Iris pigment epithelial cell (primary cell): Measurements from ENCODE around the gene NTM.
"Not testable (repeated sequence)": the region's sequence is repeated elsewhere in the genome, so short reads cannot be mapped to it uniquely, and the experiment has no call there.

Experiments
- DNase-seq: peaks from one replicate; pipeline ENCODE4 v3.0.0-alpha.2; 2011; ENCODE audit warnings: low read depth

The NTM gene

DNA sequence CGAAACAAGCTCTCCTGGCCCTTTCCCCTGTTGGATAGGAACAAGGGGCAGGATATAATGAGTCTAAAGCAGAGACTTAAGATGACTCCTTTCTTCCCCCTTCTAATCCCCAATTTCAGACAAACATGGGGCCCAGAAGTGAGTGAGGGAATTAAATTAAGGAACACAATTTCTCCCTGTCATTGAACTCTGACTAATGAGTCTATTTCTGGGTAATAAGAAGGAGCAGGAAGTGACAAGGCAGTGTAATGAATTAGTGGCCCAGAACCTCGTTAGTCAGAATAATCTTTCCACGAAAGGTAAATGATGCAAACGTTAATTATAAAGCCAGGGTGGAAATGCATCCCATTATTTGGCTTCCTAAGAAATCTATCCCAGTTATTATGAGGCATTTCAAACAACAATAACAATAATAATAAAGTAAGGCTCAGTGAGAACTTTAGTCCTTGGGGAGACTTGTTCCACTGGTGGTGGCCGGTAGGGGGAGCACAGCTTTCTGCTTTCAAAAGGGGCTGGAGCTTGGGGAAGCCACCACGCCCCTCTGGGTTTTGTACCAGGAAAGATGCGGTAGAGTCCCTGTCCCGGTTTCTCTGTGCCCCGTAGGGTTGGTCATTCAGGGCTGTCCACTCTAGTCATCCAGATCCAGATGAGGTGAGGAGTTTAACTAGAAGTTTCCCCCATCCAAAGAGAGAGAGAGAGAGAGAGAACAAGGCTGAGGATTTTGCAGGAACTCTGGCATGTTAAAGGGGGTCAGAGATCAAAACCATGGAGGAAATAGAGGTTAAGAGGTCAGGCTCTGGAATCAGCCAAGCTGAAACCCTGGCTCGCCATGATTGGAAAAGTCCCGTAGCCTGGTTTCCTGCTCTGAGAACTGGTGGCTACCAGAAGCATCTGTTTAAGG lies 298.3 kb downstream of the NTM start:
- DNase-seq = peak; percentile 55

DNA sequence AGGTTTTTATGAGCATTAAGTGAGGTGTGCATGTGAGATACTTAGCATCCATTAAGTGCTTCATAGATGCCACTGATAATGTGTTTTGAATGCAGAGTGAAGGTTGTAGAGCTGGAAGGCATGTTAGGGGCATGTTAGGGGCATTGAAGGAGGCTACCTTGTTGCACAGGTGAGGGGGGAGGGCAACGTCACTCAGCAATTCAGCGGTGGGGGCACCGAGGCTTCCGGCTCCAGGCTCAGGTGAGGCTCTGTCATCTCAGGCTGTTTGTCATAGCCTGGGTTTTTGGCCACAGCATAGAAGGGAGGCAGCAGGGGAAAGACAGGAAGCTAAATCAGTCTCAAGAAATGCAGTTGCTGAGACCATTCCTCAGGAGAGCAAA lies 299.0 kb downstream of the NTM start:
- DNase-seq = no peak

DNA sequence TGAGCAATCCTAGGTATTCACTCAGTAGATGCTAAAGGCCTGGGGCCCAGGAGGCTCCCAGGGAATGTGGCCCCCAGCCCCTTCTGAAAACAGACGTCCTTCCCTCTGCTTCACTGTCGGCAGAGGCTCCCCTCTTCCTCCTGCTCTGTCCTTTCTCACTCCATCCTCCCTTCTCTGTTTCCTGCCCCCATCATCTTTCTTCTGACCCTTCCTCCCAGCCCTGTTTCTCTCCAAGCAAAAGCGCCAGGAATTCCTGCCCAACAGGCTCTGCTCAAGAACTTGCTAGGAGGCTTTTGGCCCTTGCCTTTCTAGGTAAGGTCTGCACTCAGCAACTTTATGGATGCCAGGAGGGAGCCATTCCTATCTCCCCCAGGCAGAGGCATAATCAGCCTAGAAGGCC lies 300.5 kb downstream of the NTM start:
- DNase-seq = no peak

DNA sequence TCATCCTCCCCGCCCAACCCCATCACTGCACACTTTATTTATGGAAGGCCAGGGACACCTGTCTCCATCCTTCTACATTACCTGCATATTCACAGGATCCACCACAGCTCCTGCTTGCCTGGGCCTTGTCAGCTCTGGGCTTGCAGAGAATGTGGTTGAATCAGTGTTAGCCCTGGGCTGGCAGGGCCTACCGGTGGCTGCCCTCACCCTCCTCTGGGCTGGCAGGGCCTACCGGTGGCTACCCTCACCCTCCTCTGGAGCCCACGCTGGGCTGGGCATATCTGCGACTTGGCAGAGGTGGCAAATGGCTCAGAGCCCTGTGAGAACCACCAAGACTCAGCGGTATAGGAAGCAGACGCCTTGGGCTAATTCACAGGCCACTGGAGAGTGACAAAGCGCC lies 300.9 kb downstream of the NTM start:
- DNase-seq = no peak

DNA sequence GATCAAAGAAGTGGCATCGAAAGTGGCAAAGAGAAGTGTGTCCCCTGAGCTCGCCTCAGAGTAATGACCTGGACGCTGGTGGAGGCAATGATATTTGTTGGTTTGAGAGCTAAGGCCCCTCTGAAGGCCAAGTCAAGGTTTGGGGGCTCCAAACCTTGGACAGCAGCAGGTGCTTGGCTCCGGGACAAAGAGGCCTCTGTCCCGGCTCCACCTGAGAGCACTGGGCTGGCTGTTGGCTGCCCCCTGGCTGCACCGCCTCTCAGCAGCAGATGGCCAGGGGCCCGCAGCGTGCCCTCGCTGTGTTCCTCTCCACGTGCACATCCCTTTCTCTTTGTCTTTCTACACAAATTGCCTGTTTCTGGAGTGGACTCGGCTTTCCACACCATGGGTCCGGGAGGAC lies 301.3 kb downstream of the NTM start:
- DNase-seq = no peak

DNA sequence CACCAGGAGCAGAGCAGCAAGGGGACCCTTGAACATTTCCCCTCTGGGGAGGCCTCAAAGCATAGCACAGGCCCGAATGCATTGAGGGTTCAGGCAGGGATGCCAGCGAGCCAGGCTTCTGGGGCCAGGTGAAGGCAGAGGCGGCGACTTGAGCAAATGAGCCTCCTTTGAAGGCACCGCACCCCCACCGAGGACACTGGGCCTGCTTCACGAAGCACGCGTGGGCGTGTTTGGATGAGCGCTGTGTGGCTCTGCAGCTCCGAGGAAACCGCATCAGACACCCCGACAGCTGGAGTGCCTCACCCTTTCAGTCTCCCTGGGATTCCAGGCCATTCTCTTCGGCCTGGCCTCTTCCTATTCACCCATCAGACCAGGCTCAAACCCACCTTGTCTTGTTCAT lies 301.8 kb downstream of the NTM start:
- DNase-seq = no peak

DNA sequence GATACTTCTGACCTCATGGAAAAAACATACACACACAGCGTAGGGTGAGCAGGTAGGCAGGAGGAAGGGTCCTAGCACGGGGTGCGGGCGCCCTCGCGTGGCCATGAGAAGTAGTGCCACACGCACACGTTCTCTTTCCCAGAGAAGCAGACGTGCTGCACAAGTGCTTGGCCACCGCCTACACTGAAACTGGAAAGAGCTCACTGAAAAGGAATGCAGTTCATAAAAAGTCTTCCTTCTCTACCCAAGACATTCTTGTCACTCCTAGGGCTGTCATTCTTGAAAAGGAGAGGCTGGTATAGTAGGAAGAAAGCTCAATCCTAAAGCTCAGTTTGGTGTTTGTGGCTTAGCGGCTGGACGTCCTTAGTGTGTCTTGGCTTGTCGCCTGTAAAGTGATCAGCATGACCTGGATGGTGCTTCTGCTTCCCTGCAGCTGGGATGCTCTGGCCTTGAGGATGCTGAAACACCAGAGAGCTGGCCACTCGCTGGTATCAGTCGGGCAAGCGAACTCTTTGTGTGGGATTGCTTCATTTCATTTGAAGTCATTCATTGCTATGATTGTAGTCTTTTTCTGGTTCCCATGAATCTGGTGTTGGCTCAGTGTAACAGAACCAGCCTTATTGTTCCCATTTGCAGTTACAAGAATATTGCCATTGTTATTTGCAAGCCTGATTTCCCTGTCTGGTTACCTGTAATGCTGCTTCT lies 303.8 kb downstream of the NTM start:
- DNase-seq = peak; percentile 84

DNA sequence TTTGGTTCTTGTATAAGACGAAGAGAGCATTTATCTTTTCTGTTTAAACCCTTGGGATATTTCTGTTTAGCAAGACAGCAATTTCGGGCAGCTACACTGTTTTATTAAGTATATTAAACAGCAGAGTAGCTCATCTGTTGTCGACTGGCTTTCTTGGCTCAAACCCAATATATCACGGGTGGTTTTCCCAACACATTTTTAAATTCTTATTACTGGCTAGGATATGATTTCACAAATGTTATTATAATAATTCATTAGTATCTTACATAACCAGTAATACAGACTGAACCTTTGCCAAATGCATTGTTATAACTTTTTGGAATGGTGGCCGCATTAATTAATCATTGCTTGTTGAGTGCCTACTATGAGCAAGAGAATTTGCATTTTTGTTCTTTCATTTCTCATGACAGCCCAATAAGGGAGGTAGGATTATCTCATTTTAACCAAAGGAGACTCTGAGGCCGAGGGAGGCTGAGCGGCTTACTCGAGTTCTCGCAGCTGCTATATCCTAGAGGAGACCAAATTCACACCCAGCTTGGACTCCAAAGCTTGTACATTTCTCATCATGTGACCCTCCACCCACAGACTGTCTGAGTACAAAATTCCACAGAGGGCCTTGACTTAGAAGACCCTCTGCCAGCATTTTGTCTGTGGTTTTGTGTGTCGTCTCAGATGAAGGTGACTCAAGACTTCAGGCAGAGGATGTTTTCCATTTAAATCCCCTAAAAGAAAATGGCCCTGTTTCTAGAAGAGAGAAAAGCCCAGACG lies 304.9 kb downstream of the NTM start:
- no peak for DNase-seq

DNA sequence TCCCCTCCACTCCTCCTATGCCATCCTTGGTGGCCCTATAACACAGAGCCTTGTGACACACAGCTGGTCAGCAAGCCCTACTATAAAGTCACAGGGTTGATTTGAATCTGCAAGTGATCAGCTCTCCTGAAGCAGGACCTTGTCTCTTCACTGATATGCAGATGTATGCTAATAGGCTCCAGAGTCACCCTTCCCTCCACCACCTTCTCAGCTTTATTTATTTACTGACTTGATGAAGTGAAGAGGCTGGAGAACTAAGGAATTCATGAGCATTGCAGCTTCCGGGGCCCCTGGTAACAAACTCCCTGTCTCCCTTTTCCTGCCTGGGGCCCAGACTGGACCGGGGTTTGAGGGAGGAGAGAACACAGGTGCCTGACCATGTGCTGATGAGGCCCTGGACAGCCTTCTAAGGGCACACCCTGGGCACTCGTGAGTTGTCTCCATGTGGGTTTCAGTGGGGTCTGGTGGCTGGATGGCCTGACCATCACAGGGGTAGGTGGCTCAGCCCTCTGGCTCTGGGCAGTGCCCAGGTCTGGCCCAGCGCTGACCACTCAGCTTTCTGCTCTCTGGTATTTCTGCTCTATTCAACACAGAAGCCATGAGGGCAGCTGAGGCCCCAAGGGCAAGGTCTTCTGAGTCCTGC lies 307.5 kb downstream of the NTM start:
- no peak for DNase-seq

DNA sequence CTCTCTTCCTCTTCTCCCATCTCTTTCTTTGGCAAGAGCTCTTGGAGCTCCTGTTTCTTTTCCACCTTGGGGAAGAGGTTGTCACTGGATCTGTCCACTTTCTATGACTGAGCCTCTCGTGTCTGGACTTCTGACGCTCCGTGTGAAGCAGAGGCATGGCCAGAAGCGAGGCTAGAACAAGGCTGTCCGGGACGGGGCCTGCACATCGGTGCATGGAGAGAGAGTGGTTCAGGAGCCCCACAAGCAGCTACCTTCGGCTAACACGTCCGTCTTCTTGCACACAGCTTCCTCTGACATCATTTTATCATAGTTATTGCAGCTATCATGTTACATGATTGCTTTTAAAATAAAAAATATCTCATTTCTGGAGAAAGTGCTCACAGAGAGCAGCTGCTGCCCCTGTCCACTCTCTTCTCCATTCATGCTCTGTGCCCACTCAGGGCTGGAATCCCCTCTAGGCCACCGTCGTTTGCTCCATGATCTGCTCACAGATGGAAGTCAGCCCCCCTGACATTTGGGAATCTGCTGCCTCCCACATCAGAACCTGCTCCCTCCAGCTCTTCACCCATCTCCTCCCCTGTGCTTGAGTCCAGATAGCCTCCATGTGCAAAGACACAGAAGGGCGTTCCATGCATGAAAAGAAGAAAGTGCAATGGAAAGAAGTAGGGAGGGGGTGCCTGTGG lies 308.4 kb downstream of the NTM start:
- DNase-seq = no peak

DNA sequence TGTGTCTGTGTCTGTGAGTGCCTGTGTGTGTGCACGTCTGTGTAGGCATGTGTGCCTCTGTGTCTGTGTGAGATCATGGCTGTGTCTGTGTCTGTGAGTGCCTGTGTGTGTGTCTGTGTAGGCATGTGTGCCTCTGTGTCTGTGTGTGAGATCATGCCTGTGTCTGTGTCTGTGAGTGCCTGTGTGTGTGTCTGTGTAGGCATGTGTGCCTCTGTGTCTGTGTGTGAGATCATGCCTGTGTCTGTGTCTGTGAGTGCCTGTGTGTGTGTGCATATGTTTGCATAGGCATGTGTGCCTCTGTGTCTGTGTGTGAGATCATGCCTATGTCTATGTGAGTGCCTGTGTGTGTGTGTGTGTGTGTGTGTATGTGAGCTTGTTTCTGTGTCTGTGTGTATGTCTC lies 310.0 kb downstream of the NTM start:
- not testable (repeated sequence) for DNase-seq

DNA sequence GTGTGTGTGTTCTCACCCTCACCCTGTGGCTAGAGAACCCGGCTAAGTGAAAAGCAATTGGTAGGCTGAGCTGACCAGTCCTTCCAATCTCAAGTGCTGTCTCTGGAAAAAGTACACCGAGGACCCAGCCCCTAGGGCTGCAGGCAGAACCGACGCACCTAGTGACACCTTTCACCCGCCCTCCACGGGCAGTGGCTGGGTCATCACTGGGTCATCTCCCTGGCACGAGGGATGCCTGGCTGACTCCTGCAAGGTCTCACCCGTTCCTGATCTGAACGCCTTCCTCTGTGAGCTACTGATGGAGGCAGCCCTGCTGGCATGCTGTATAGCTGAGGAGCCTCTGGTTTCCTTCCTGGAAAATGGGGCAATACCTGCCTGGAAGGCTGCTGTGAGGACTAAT lies 311.5 kb downstream of the NTM start:
- DNase-seq = no peak

DNA sequence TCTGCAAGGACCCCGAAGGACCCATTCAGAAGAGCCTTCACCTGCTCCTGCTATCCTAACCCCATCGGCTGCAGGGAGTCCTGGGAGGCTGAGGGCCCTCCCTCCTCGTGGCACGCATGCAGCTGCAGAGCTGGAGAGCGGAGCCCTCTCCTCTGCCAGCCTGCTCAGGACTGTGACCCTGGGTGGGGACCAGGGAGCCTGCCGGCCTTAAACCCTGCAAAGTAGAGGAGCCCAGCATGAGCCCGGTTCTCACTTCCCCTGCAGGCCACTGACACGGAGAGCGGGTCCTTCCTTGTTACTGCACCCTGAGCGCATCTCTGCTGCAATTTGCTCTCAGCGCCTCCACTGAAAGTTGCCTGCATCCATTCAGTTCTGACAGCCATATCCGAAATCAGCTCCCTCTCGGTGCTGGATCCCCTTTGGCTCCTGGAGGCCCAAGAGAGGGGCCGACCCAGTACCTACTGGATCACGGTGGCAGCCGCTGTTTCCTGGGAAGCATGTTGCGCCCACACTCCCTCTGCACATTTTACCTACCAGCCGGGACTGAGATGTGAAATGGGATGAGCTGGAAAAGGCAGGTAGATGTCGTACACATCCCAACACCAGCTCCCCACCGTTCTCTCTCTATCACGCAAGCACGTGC lies 312.1 kb downstream of the NTM start:
- no peak for DNase-seq

DNA sequence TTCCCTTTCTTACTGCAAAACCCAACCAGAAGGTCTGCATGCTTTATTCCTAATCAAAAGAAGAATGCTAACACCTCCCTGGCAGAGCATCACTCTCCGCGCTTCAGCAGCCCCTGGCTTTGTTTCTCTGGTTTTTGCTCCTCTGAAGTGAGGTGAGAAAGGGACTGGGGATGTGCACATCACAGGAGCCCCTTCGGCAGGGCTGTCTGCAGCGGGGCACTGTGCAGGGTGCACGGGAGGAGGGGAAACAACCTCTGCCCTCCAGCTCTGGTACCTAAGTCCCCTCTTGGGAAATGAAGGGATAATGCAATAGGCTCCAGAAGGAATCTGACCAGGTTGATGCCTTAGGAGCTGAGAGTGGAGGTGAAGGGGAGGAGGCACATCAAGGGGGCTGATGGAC lies 312.7 kb downstream of the NTM start:
- no peak for DNase-seq

DNA sequence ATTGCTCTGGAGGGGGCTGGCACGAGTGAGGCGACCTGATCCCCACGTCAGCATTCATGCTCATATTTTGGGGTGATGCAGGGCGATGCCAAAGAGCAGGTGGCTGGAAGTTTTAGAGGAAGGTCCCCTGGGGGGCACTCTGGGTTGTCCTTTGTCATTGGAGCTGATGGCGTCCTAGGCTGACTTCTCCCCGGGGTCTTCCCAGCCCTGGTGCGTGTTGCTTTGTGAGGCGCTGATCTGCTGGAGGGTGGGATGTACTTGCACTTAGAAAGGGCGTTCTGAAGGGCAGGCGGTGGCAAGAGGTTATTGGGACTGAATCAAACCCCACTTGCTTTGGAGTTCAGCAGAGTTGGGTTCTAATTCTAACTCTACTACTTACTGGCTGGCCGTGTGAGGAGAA lies 313.3 kb downstream of the NTM start:
- no peak for DNase-seq

DNA sequence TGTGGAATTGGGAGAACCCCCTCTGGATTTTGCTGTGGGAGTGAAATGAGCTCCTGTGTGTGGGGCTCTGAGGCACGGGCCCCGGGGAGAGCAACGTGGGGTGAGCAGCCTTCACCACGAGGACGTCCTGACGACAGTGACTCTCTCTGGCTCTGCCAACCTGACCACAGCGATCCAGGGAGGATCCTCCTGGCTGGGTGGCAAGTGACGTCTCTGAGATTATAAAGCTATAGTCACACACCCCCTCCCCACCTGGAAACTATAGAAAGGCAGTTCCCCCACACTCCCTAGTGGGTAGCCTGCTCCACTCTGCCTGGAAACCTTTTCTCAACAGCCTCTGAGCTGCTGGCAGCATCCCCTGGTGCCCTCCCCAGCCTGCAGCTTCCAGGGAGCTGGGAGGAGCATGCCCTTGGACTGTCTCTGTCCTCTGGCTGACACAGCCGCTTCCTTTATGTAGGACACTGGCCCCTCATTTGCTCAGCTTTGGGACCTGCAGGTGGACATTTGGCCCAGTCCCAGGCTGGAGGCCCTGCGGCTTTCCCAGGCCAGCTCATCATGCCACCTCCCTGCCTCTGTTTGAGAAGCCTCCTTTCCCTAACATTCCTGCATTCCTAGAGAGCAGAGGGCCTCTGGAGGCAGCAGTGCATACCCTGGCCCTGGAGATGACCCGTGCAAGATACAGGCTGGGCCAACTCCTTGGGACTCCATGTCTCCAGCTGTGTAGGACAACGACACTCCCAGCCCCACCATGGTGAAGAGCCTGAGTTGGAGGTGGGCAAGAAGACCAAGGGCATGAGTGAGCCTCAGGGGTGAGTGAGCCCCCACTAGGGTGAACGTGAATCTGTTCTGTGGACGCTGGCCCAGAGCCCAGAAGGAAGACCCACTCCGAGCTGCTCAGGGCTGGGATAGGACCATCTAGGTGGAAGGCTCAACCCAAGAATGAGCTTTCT lies 314.0 kb downstream of the NTM start:
- DNase-seq = no peak

DNA sequence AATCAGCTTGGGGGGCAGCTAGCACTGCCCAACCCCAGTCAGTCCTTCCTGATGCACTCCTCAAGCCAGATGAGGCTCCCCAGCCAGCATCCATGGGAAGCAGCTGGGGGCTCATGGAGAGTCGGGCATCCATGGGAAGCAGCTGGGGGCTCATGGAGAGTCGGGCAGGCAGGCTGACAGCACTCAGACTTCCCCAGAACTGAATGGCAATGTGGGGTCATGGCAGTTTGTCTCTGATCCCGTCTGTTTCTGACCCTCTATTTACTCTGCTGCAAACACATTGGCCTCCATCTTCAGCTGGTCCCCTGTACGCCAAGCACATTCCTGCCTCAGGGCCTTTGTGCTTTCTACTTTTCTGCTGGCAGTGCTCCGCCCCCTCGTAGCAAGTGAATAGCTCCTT lies 314.8 kb downstream of the NTM start:
- no peak for DNase-seq

DNA sequence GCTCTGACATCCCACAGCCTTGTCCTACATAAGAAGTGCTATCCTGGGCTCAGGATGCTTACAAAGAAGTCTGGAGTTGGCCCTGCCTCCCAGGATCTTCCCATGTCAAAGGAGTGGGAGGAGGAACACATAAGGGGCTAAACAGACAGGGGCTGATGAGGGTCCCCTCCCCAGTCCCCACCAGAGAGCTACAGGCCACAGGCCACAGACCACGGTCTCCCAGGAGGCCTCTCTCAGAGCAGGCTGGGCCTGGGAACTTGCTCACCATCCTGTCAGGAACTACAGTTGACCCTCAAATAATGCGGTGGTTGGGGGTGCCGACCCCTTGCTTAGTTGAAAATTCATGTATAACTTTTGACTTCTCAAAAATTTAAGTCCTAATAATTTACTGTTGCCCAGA lies 315.5 kb downstream of the NTM start:
- no peak for DNase-seq

DNA sequence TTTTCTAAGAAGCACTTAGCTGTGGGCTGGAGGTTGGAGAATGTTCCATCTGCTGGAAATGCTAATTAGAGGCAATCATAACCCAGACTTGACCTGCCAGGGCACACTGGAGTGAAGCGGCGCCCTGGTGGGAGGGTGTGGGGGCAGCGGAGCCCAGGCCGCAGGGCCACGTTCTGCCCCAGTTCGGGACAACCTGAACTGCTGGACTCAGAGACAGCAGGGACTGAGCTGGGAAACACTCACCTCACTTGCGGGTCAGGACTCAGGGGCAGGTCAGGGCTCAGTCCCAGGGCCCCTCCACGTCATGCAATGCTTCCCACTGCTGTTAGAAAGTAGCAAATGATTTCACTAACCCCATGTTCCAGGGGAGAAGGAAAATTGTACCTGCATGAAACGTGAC lies 316.4 kb downstream of the NTM start:
- DNase-seq = no peak
